ENCODE results near the gene PAX8. TPM values are rescaled to one million over a fixed set of nuclear protein-coding genes. Genes with fewer than 3 reads are reported as not detected.

PAX8 gene
- total and polyA plus RNA-seq, 2 donors (not counting 1 experiment from before 2014, with no cell fraction given): 0.45 to 0.64 TPM

- DNase-seq (no peak), ATAC-seq (ENCODE audit: low read depth) (no peak)
- no peak for TF ChIP-seq EZH2 (IDR thresholded peaks at IDR 0.05; ENCODE audit: borderline replicate concordance, insufficient read depth, low read depth, low read length, poor library complexity, severe bottlenecking)
- TF ChIP-seq, protein P1, sequence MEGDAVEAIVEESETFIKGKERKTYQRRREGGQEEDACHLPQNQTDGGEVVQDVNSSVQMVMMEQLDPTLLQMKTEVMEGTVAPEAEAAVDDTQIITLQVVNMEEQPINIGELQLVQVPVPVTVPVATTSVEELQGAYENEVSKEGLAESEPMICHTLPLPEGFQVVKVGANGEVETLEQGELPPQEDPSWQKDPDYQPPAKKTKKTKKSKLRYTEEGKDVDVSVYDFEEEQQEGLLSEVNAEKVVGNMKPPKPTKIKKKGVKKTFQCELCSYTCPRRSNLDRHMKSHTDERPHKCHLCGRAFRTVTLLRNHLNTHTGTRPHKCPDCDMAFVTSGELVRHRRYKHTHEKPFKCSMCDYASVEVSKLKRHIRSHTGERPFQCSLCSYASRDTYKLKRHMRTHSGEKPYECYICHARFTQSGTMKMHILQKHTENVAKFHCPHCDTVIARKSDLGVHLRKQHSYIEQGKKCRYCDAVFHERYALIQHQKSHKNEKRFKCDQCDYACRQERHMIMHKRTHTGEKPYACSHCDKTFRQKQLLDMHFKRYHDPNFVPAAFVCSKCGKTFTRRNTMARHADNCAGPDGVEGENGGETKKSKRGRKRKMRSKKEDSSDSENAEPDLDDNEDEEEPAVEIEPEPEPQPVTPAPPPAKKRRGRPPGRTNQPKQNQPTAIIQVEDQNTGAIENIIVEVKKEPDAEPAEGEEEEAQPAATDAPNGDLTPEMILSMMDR (IDR thresholded peaks at IDR 0.05): no peak
- H3K27ac Mint-ChIP-seq: no peak overlapping the region
- H3K27me3 Mint-ChIP-seq: peaks cover 20% of the 10 kb centered on the region
- H3K27ac ChIP-seq (ENCODE audit: low read length in 2 of 2): no peak overlapping the region
- H3K9ac ChIP-seq (ENCODE audit: low read length): no peak overlapping the region
- intact Hi-C loops (cut with micrococcal nuclease): no loop called here
- no peak overlapping the region for H2AFZ ChIP-seq (ENCODE audit: insufficient read depth, low read depth, low read length, poor library complexity, severe bottlenecking)
- H3K36me3 ChIP-seq (replicated peaks in 1 of 2; ENCODE audit: control extremely low read depth in 1 of 2, control insufficient read depth in 1 of 2, extremely low read depth in 1 of 2, insufficient read depth in 2 of 2, low read length in 1 of 2): no peaks in the 10 kb centered on the region
- no peaks in the 10 kb centered on the region for H3K4me1 ChIP-seq (ENCODE audit: control insufficient read depth in 2 of 2, insufficient read depth in 2 of 2, low read length in 2 of 2)
- no peaks in the 10 kb centered on the region for H4K20me1 ChIP-seq (ENCODE audit: control insufficient read depth, insufficient read depth, low read length, poor library complexity, severe bottlenecking)
- no peaks in the 10 kb centered on the region for H3K9me3 Mint-ChIP-seq (ENCODE audit: insufficient read depth)
- H3K4me2 ChIP-seq (replicated peaks; ENCODE audit: low read depth, low read length, poor library complexity, severe bottlenecking): no peak overlapping the region
- peaks cover 2% of the 10 kb centered on the region for H3K4me1 Mint-ChIP-seq
- H3K9me3 ChIP-seq (ENCODE audit: control extremely low read depth in 1 of 3, control insufficient read depth in 2 of 3, insufficient read depth in 1 of 3, low read length in 2 of 3): no peaks in the 10 kb centered on the region
- no peaks in the 10 kb centered on the region for H3K79me2 ChIP-seq (ENCODE audit: control insufficient read depth, insufficient read depth, low read length)
- WGBS (ENCODE audit: insufficient coverage): 47% methylated on average over 2 of the region's 6 CpGs
- peaks cover 0 to 5% (median 0%) of the 10 kb centered on the region in 4 experiments for H3K27me3 ChIP-seq (replicated peaks in 1 of 4; ENCODE audit: control extremely low read depth in 1 of 4, control insufficient read depth in 3 of 4, insufficient read depth in 4 of 4, low read length in 3 of 4)
- H3K4me3 Mint-ChIP-seq: no peak overlapping the region
- H3K4me3 ChIP-seq (ENCODE audit: control extremely low read depth in 1 of 5, extremely low read depth in 1 of 5, insufficient read depth in 1 of 5, low read depth in 2 of 5, low read length in 4 of 5): no peak overlapping the region
- CTCF ChIA-PET: interaction anchor here (0.5 to 4.8 kb wide), 3 partner anchors 10 to 127 kb away, joined by 3 to 23 read pairs (median 3); no protein-coding TSS in a partner anchor
- POLR2A ChIA-PET: no interaction called here
These were observed 20.1 kb downstream of the PAX8 start for GRCh38 chr2:113258471-113259147.

- Histone ChIP-seq H3K4me3 (ENCODE audit: control extremely low read depth in 1 of 5, extremely low read depth in 1 of 5, insufficient read depth in 1 of 5, low read depth in 2 of 5, low read length in 4 of 5) (no peak overlapping the region), H3K79me2 (ENCODE audit: control insufficient read depth, insufficient read depth, low read length) (no peaks in the 10 kb centered on the region), H4K20me1 (ENCODE audit: control insufficient read depth, insufficient read depth, low read length, poor library complexity, severe bottlenecking) (no peaks in the 10 kb centered on the region), H3K36me3 (replicated peaks in 1 of 2; ENCODE audit: control extremely low read depth in 1 of 2, control insufficient read depth in 1 of 2, extremely low read depth in 1 of 2, insufficient read depth in 2 of 2, low read length in 1 of 2) (no peaks in the 10 kb centered on the region), H3K4me1 (ENCODE audit: control insufficient read depth in 2 of 2, insufficient read depth in 2 of 2, low read length in 2 of 2) (no peaks in the 10 kb centered on the region), H2AFZ (ENCODE audit: insufficient read depth, low read depth, low read length, poor library complexity, severe bottlenecking) (no peak overlapping the region), H3K4me2 (replicated peaks; ENCODE audit: low read depth, low read length, poor library complexity, severe bottlenecking) (no peak overlapping the region), H3K27ac (ENCODE audit: low read length in 2 of 2) (no peak overlapping the region), H3K9ac (ENCODE audit: low read length) (no peak overlapping the region), H3K27me3 (replicated peaks in 1 of 4; ENCODE audit: control extremely low read depth in 1 of 4, control insufficient read depth in 3 of 4, insufficient read depth in 4 of 4, low read length in 3 of 4) (peaks cover 0 to 5% (median 0%) of the 10 kb centered on the region in 4 experiments), H3K9me3 (ENCODE audit: control extremely low read depth in 1 of 3, control insufficient read depth in 2 of 3, insufficient read depth in 1 of 3, low read length in 2 of 3) (no peaks in the 10 kb centered on the region)
- POLR2A ChIA-PET: no interaction called here
- ATAC-seq (ENCODE audit: low read depth): no peak
- intact Hi-C loops (cut with micrococcal nuclease): no loop called here
- TF ChIP-seq, protein P1 (IDR thresholded peaks at IDR 0.05): no peak
- no peak for TF ChIP-seq EZH2 (IDR thresholded peaks at IDR 0.05; ENCODE audit: borderline replicate concordance, insufficient read depth, low read depth, low read length, poor library complexity, severe bottlenecking)
- H3K27ac Mint-ChIP-seq: no peak overlapping the region
- H3K4me1 Mint-ChIP-seq: peaks cover 2% of the 10 kb centered on the region
- CTCF ChIA-PET: interaction anchor here (0.8 to 4.8 kb wide), 3 partner anchors 9 to 127 kb away, joined by 3 to 23 read pairs (median 3); no protein-coding TSS in a partner anchor
- WGBS (ENCODE audit: insufficient coverage): 62% methylated on average over 3 of the region's 7 CpGs
- no peaks in the 10 kb centered on the region for H3K9me3 Mint-ChIP-seq (ENCODE audit: insufficient read depth)
- no peak overlapping the region for H3K4me3 Mint-ChIP-seq
- no peak for DNase-seq
- peaks cover 20% of the 10 kb centered on the region for H3K27me3 Mint-ChIP-seq
These were observed 21.0 kb downstream of the PAX8 start for GRCh38 chr2:113257516-113258264.
